PC-3 (cell line): ENCODE data around the gene PDGFC. TPM values are rescaled to one million over a fixed set of nuclear protein-coding genes. Genes with fewer than 3 reads are reported as not detected.

ENCODE experiments used
- ATAC-seq: fragments of 200-7000 bp; cut with Tn5 transposase; 2 replicates; pipeline ENCODE4 v1.9.1; 2020; ENCODE audit warnings: mild to moderate bottlenecking, moderate library complexity
- BruUV-seq: library from RNA; stranded (reverse); fragments of 400-500 nt; replicated peaks from 2 replicates; lab custom pipeline; 2021; lab: Mats Ljungman, UMichigan
- CTCF ChIA-PET: fragments of 300-600 bp; sonication (Branson Sonifier 250); formaldehyde crosslinking; loops from one replicate; lab custom pipeline; 2022; ENCODE audit warnings: antibody characterized with exemption; lab: Charles Lee
- POLR2A ChIA-PET: fragments of 300-600 bp; sonication (Branson Sonifier 250); formaldehyde crosslinking; loops from one replicate; lab custom pipeline; 2022; ENCODE audit warnings: antibody characterized with exemption; ENCODE audit not compliant: unreplicated experiment; lab: Charles Lee
- DNase-seq: peaks from one replicate; pipeline ENCODE4 v3.0.0-alpha.2; 2015
- H2AFZ ChIP-seq: fragments of 300-600 bp; sonication (generic); 2 replicates; pipeline ENCODE4 v1.6.0; 2016; ENCODE audit warnings: antibody characterized with exemption, low read length
- H3F3A ChIP-seq: fragments of 300-600 bp; sonication (generic); one replicate; pipeline ENCODE4 v1.6.0; 2017; ENCODE audit warnings: antibody characterized with exemption, low read length, control low read depth, mild to moderate bottlenecking; ENCODE audit not compliant: unreplicated experiment
- H3K27ac ChIP-seq: fragments of 300-600 bp; sonication (generic); 2 replicates; pipeline ENCODE4 v1.5.1; 2016; ENCODE audit warnings: mild to moderate bottlenecking, low read length
- H3K27me3 ChIP-seq: fragments of 300-600 bp; sonication (generic); 2 replicates; pipeline ENCODE4 v1.6.1; 2016; ENCODE audit warnings: low read length, mixed read lengths
- H3K36me3 ChIP-seq: fragments of 300-600 bp; sonication (generic); 2 replicates; pipeline ENCODE4 v1.6.1; 2016; ENCODE audit warnings: low read depth, mixed run types, low read length, mixed read lengths
- H3K4me1 ChIP-seq: fragments of 300-600 bp; sonication (generic); 2 replicates; pipeline ENCODE4 v1.5.1; 2016; ENCODE audit warnings: low read length; ENCODE audit not compliant: insufficient read depth
- H3K4me2 ChIP-seq: fragments of 300-600 bp; sonication (generic); 2 replicates; pipeline ENCODE4 v1.6.0; 2016; ENCODE audit warnings: low read length
- H3K4me3 ChIP-seq: fragments of 300-600 bp; sonication (generic); 2 replicates; pipeline ENCODE4 v1.5.1; 2016; ENCODE audit warnings: mild to moderate bottlenecking, low read length, mixed read lengths
- H3K79me2 ChIP-seq: fragments of 300-600 bp; sonication (generic); 2 replicates; pipeline ENCODE4 v1.6.1; 2017; ENCODE audit warnings: low read length, mixed read lengths
- H3K9ac ChIP-seq: fragments of 300-600 bp; sonication (generic); 2 replicates; pipeline ENCODE4 v1.6.0; 2016; ENCODE audit warnings: mild to moderate bottlenecking, low read length
- H3K9me2 ChIP-seq: fragments of 300-600 bp; sonication (generic); replicated peaks from 2 replicates; pipeline ENCODE4 v1.6.1; 2016; ENCODE audit warnings: mixed run types, low read length, mixed read lengths
- H3K9me3 ChIP-seq: fragments of 300-600 bp; sonication (generic); 2 replicates; pipeline ENCODE4 v1.6.1; 2016; ENCODE audit warnings: low read length, mixed read lengths
- H4K20me1 ChIP-seq: fragments of 300-600 bp; sonication (generic); 2 replicates; pipeline ENCODE4 v1.6.1; 2016; ENCODE audit warnings: low read length, mixed read lengths
- CTCF ChIP-seq: fragments of 300-600 bp; sonication (generic); conservative IDR thresholded peaks from 2 replicates; pipeline ENCODE4 v1.5.1; 2017; ENCODE audit warnings: antibody characterized with exemption, low read depth, mild to moderate bottlenecking, low read length
- EZH2 ChIP-seq: fragments of 300-600 bp; sonication (generic); IDR thresholded peaks from one replicate; pipeline ENCODE4 v1.6.1; 2017; ENCODE audit warnings: antibody characterized with exemption, mild to moderate bottlenecking, low read length; ENCODE audit not compliant: unreplicated experiment
- EZH2phosphoT487 ChIP-seq: fragments of 300-600 bp; sonication (generic); IDR thresholded peaks from 2 replicates; pipeline ENCODE4 v1.6.1; 2018; ENCODE audit warnings: mild to moderate bottlenecking, antibody characterized with exemption, low read length, borderline replicate concordance
- intact Hi-C: fragments of 100-400 bp; cut with micrococcal nuclease; formaldehyde crosslinking; loops from 2 replicates; pipeline ENCODE4 v1.9.0; 2023
- total RNA-seq: library from RNA; depleted of rRNA; stranded (reverse); fragments of >200 nt; gene quantifications from 2 replicates; pipeline ENCODE4 v1.2.3, GENCODE V29; 2014

PDGFC gene
- total RNA-seq, 1 experiment from 2014 or later = 23.0 TPM

- ATAC-seq (no peak), DNase-seq (no peak)
- peaks cover 84% of the 10 kb centered on the region for H3K79me2 ChIP-seq
- H3K4me1 ChIP-seq = peaks cover 84% of the 10 kb centered on the region
- H3K27me3 ChIP-seq = no peaks in the 10 kb centered on the region
- intact Hi-C loops = no loop called here
- BruUV-seq = no TSS peak
- CTCF ChIA-PET = no interaction called here
- TF ChIP-seq EZH2 (no peak), CTCF (no peak), EZH2phosphoT487 (no peak)
- peaks cover 7% of the 10 kb centered on the region for H3F3A ChIP-seq
- POLR2A ChIA-PET = no interaction called here
- H3K27ac ChIP-seq = peak overlapping the region; percentile 74
- H4K20me1 ChIP-seq = no peaks in the 10 kb centered on the region
- H3K36me3 ChIP-seq = no peaks in the 10 kb centered on the region
- no peak overlapping the region for H2AFZ ChIP-seq
- no peaks in the 10 kb centered on the region for H3K9me2 ChIP-seq
- no peaks in the 10 kb centered on the region for H3K9me3 ChIP-seq
- peak overlapping the region; percentile 36 for H3K9ac ChIP-seq
- H3K4me3 ChIP-seq = peak overlapping the region; percentile 30
- peak overlapping the region; percentile 63 for H3K4me2 ChIP-seq
Observed at GRCh38 chr4:156948738-156949137, 22.9 kb downstream of the PDGFC start.

GRCh38 chr4:156948133-156948532 is 23.5 kb downstream of the PDGFC start:
- TF ChIP-seq EZH2 (no peak), EZH2phosphoT487 (no peak), CTCF (no peak)
- peaks cover 90% of the 10 kb centered on the region for H3K4me1 ChIP-seq
- no peaks in the 10 kb centered on the region for H3K9me3 ChIP-seq
- H3K36me3 ChIP-seq = no peaks in the 10 kb centered on the region
- no peaks in the 10 kb centered on the region for H3K9me2 ChIP-seq
- no peaks in the 10 kb centered on the region for H3K27me3 ChIP-seq
- peaks cover 7% of the 10 kb centered on the region for H3F3A ChIP-seq
- CTCF ChIA-PET = no interaction called here
- ATAC-seq (no peak), DNase-seq (no peak)
- no peak overlapping the region for H3K9ac ChIP-seq
- no peak overlapping the region for H2AFZ ChIP-seq
- H4K20me1 ChIP-seq = no peaks in the 10 kb centered on the region
- peak overlapping the region; percentile 87 for H3K27ac ChIP-seq
- H3K79me2 ChIP-seq = peaks cover 84% of the 10 kb centered on the region
- no peak overlapping the region for H3K4me3 ChIP-seq
- intact Hi-C loops = no loop called here
- no TSS peak for BruUV-seq
- H3K4me2 ChIP-seq = peak overlapping the region; percentile 63; the same call in 1 of the 2 replicates
- POLR2A ChIA-PET = no interaction called here
